Mesenchymal stem cell (in vitro differentiated cells and primary cell): ENCODE measurements around the gene WNT9A.

Experiments
- DNase-seq: peaks from one replicate; pipeline ENCODE4 v3.0.0-alpha.2; 2013
- H2AFZ ChIP-seq: one replicate; pipeline ENCODE4 v1.6.1; 2013; ENCODE audit warnings: low read depth, mild to moderate bottlenecking, control low read depth, inconsistent platforms, low read length, moderate library complexity
- H2AK5ac ChIP-seq: 2 replicates; pipeline ENCODE4 v1.6.1; 2013; ENCODE audit warnings: low read length, moderate library complexity, mild to moderate bottlenecking, inconsistent platforms; ENCODE audit not compliant: severe bottlenecking
- H2BK120ac ChIP-seq: one replicate; pipeline ENCODE4 v1.6.1; 2013; ENCODE audit warnings: low read depth, mild to moderate bottlenecking, inconsistent platforms, low read length, moderate library complexity
- H2BK12ac ChIP-seq, 2 experiments: one replicate each; pipeline ENCODE4 v1.6.1; 2013; ENCODE audit warnings: inconsistent platforms in 2 of 2, low read length in 2 of 2, mild to moderate bottlenecking in 2 of 2, moderate library complexity in 2 of 2, control low read depth in 1 of 2
- H2BK15ac ChIP-seq: one replicate; pipeline ENCODE4 v1.6.1; 2013; ENCODE audit warnings: mild to moderate bottlenecking, low read depth, inconsistent platforms; ENCODE audit not compliant: poor library complexity, severe bottlenecking
- H2BK5ac ChIP-seq: 2 replicates; pipeline ENCODE4 v1.6.1; 2013; ENCODE audit warnings: low read depth, mild to moderate bottlenecking, low read length, control low read depth, inconsistent platforms; ENCODE audit not compliant: poor library complexity, severe bottlenecking
- H3K14ac ChIP-seq, 2 experiments: one replicate each; pipeline ENCODE4 v1.6.1; 2013; ENCODE audit warnings: inconsistent platforms in 2 of 2, low read length in 2 of 2, control low read depth in 1 of 2, mild to moderate bottlenecking in 1 of 2, moderate library complexity in 1 of 2
- H3K18ac ChIP-seq, 2 experiments: one replicate each; pipeline ENCODE4 v1.6.1; 2013; ENCODE audit warnings: inconsistent platforms in 2 of 2, low read length in 2 of 2, control low read depth in 1 of 2, low read depth in 1 of 2, mild to moderate bottlenecking in 1 of 2
- H3K23ac ChIP-seq, 2 experiments: one replicate each; pipeline ENCODE4 v1.6.1; 2013; ENCODE audit warnings: inconsistent platforms in 2 of 2, low read length in 2 of 2, mild to moderate bottlenecking in 2 of 2, moderate library complexity in 2 of 2, control low read depth in 1 of 2
- H3K27ac ChIP-seq: 2 replicates; pipeline ENCODE4 v1.5.1; 2013; ENCODE audit warnings: mild to moderate bottlenecking, moderate library complexity, low read length, control low read depth, inconsistent platforms; ENCODE audit not compliant: poor library complexity, severe bottlenecking
- H3K27me3 ChIP-seq, 2 experiments: 2 replicates each; pipeline versions ENCODE4 v1.6.1 to v1.7.0; 2013; ENCODE audit warnings: low read length in 2 of 2, mild to moderate bottlenecking in 2 of 2, moderate library complexity in 2 of 2, control low read depth in 1 of 2, inconsistent platforms in 1 of 2; ENCODE audit not compliant: control insufficient read depth in 1 of 2, insufficient read depth in 1 of 2
- H3K36me3 ChIP-seq, 2 experiments: 2 replicates each; pipeline versions ENCODE4 v1.6.1 to v1.7.0; 2013; ENCODE audit warnings: low read length in 2 of 2, control low read depth in 1 of 2, inconsistent platforms in 1 of 2, low read depth in 1 of 2, mild to moderate bottlenecking in 1 of 2; ENCODE audit not compliant: insufficient read depth in 2 of 2, control insufficient read depth in 1 of 2
- H3K4ac ChIP-seq, 2 experiments: one replicate each; pipeline ENCODE4 v1.6.1; 2013; ENCODE audit warnings: inconsistent platforms in 2 of 2, low read length in 2 of 2, mild to moderate bottlenecking in 2 of 2, moderate library complexity in 2 of 2, control low read depth in 1 of 2, low read depth in 1 of 2
- H3K4me1 ChIP-seq: 2 replicates; pipeline ENCODE4 v1.6.1; 2013; ENCODE audit warnings: low read depth, low read length, control low read depth; ENCODE audit not compliant: control insufficient read depth, insufficient read depth
- H3K4me2 ChIP-seq: 2 replicates; pipeline ENCODE4 v1.6.1; 2013; ENCODE audit warnings: low read length, mild to moderate bottlenecking, inconsistent platforms; ENCODE audit not compliant: poor library complexity, severe bottlenecking
- H3K4me3 ChIP-seq, 2 experiments: 2 replicates each; pipeline versions ENCODE4 v1.5.1 to v1.7.0; 2013; ENCODE audit warnings: low read length in 2 of 2, mild to moderate bottlenecking in 2 of 2, control low read depth in 1 of 2, low read depth in 1 of 2; ENCODE audit not compliant: insufficient read depth in 1 of 2
- H3K79me1 ChIP-seq: replicated peaks from 2 replicates; pipeline ENCODE4 v1.6.1; 2013; ENCODE audit warnings: mild to moderate bottlenecking, control low read depth, low read length, inconsistent platforms; ENCODE audit not compliant: poor library complexity, severe bottlenecking
- H3K9ac ChIP-seq: 2 replicates; pipeline ENCODE4 v1.7.0; 2013; ENCODE audit warnings: mild to moderate bottlenecking, low read length, moderate library complexity
- H3K9me3 ChIP-seq: 2 replicates; pipeline ENCODE4 v1.7.0; 2013; ENCODE audit warnings: mild to moderate bottlenecking, low read length; ENCODE audit not compliant: control insufficient read depth
- H4K8ac ChIP-seq: one replicate; pipeline ENCODE4 v1.6.1; 2013; ENCODE audit warnings: inconsistent platforms, mild to moderate bottlenecking, low read length, moderate library complexity
- H4K91ac ChIP-seq: one replicate; pipeline ENCODE4 v1.6.1; 2013; ENCODE audit warnings: mild to moderate bottlenecking, low read length, inconsistent platforms
- WGBS: methylation state at CpG from one replicate; pipeline ENCODE4 v1.1.7; 2013; ENCODE audit warnings: mixed read lengths; 5-methylcytosine and 5-hydroxymethylcytosine counted together

Gene WNT9A

DNA sequence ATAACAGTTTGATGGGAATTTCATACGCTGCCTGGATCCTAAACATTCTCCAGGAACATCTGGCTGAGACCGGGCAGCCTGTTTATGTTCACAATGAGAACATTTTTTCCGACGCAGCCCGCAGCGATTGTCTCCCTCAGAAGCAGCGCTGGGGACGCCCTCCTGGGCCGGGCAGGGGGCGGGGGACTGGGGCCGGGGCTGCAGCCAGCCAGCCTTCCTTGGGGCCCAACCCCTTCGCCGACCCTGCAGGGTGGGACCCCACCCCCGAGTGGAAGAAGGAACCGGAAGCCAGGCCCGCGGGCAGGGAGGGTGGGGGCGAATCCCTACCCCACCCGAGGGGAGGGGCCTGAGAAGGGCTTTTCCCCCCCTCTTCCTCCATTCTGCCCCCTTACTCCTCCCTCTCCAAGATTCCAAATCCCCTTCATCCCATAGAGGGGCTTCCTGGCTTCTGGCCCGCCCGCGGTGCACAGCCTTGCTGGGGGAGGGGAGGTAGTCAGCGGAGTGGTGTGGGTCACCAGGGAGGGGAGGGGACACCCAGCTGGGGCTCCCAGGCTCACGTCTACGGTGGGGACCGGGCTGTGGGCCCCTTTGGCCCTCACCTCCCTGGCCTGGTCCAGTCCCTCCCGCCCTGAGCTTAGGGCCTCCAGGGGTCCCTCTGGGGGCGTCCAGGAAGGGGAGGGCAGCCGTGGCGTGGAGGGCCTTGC lies 60.6 kb downstream of the WNT9A start:
- WGBS, result 5% methylated on average over 20 of the region's 30 CpGs
- no peak overlapping the region for H2BK15ac ChIP-seq
- peak overlapping the region; percentile 7 for H2AFZ ChIP-seq
- no peaks in the 10 kb centered on the region for H3K79me1 ChIP-seq
- DNase-seq, result peak; percentile 45
- no peak overlapping the region for H2AK5ac ChIP-seq
- no peak overlapping the region for H2BK5ac ChIP-seq
- H4K8ac ChIP-seq, result peak overlapping the region; percentile 27
- H3K27me3 ChIP-seq, result peaks cover 0 to 30% of the 10 kb centered on the region in 2 experiments
- H3K4ac ChIP-seq, result no peak overlapping the region
- no peak overlapping the region for H2BK12ac ChIP-seq
- no peak overlapping the region for H3K14ac ChIP-seq
- H3K36me3 ChIP-seq, result no peaks in the 10 kb centered on the region
- no peak overlapping the region for H3K23ac ChIP-seq
- H4K91ac ChIP-seq, result no peak overlapping the region
- H3K18ac ChIP-seq, result no peak overlapping the region
- H3K4me3 ChIP-seq, result peak overlapping the region; percentile 15 to 33
- H3K4me1 ChIP-seq, result peaks cover 50% of the 10 kb centered on the region
- peak overlapping the region; percentile 43 for H3K9ac ChIP-seq
- peak overlapping the region; percentile 52 for H3K4me2 ChIP-seq
- H3K27ac ChIP-seq, result no peak overlapping the region
- H2BK120ac ChIP-seq, result peak overlapping the region; percentile 24
- H3K9me3 ChIP-seq, result no peaks in the 10 kb centered on the region

DNA sequence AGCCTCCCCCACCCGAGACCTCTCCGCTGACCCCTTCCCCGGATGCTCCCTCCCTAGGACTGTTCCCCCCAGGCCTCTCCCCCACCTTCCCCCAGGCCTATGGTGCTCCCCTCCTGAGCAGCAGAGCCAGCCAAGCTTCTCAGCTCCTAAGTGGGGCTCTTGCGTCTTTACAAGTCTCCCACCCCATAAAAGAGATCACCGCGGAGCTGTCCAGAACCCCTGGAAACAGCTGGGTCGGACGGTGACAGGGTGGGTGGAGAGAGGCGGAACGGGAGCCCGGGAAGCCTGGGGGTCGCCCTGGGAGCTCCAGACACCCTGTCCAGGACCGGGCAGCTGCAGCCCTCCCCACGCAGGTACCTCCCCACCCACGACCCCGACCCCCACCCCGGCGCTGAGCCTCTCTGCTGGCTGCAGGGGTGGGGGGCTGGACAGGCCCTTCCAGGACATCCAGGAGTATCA lies 61.2 kb downstream of the WNT9A start:
- Histone ChIP-seq H2BK12ac (no peak overlapping the region), H4K8ac (no peak overlapping the region)

GRCh38 chr1:227885648-227886502 lies 61.9 kb downstream of the WNT9A start:
- Histone ChIP-seq H2BK5ac (no peak overlapping the region), H2AK5ac (no peak overlapping the region), H3K14ac (no peak overlapping the region), H3K4me1 (peaks cover 38% of the 10 kb centered on the region), H3K9me3 (no peaks in the 10 kb centered on the region), H3K79me1 (no peaks in the 10 kb centered on the region), H2AFZ (no peak overlapping the region), H4K91ac (no peak overlapping the region), H3K23ac (no peak overlapping the region), H2BK15ac (no peak overlapping the region), H4K8ac (no peak overlapping the region), H3K9ac (peak overlapping the region; percentile 54), H3K27ac (no peak overlapping the region), H2BK120ac (no peak overlapping the region), H3K18ac (no peak overlapping the region), H3K27me3 (peaks cover 0 to 20% of the 10 kb centered on the region in 2 experiments), H3K4me3 (no peak overlapping the region), H2BK12ac (no peak overlapping the region), H3K36me3 (no peaks in the 10 kb centered on the region), H3K4me2 (no peak overlapping the region), H3K4ac (no peak overlapping the region)
- 70% methylated on average over 14 of the region's 14 CpGs for WGBS
- DNase-seq, result no peak

More for the DNA sequence above, 61.2 kb downstream of the WNT9A start:
- no peak overlapping the region for H3K14ac ChIP-seq
- no peak overlapping the region for H3K4ac ChIP-seq
- 21% methylated on average over 13 of the region's 18 CpGs for WGBS
- H4K91ac ChIP-seq, result no peak overlapping the region
- H2AFZ ChIP-seq, result no peak overlapping the region
- H2BK5ac ChIP-seq, result no peak overlapping the region
- H3K4me2 ChIP-seq, result peak overlapping the region; percentile 28
- H2AK5ac ChIP-seq, result no peak overlapping the region
- H3K79me1 ChIP-seq, result no peaks in the 10 kb centered on the region
- H3K27ac ChIP-seq, result no peak overlapping the region
- no peak overlapping the region for H3K4me3 ChIP-seq
- H3K36me3 ChIP-seq, result no peaks in the 10 kb centered on the region
- H3K9ac ChIP-seq, result no peak overlapping the region
- H2BK120ac ChIP-seq, result no peak overlapping the region
- H3K23ac ChIP-seq, result no peak overlapping the region
- H2BK15ac ChIP-seq, result no peak overlapping the region
- no peaks in the 10 kb centered on the region for H3K9me3 ChIP-seq
- H3K18ac ChIP-seq, result no peak overlapping the region
- peaks cover 0 to 23% of the 10 kb centered on the region in 2 experiments for H3K27me3 ChIP-seq
- peaks cover 44% of the 10 kb centered on the region for H3K4me1 ChIP-seq
- DNase-seq, result no peak

GRCh38 chr1:227885135-227885647 lies 62.5 kb downstream of the WNT9A start:
- Histone ChIP-seq H2BK5ac (no peak overlapping the region), H3K4me2 (no peak overlapping the region), H2BK12ac (no peak overlapping the region), H4K8ac (no peak overlapping the region), H3K27me3 (peaks cover 3 to 16% of the 10 kb centered on the region in 2 experiments), H3K9me3 (no peaks in the 10 kb centered on the region), H3K14ac (no peak overlapping the region), H3K23ac (no peak overlapping the region), H2BK15ac (no peak overlapping the region), H4K91ac (no peak overlapping the region), H2AK5ac (no peak overlapping the region), H3K27ac (no peak overlapping the region), H3K4ac (no peak overlapping the region), H2BK120ac (no peak overlapping the region), H3K36me3 (no peaks in the 10 kb centered on the region), H3K4me3 (no peak overlapping the region), H3K4me1 (peaks cover 33% of the 10 kb centered on the region), H3K9ac (peak overlapping the region; percentile 54), H2AFZ (no peak overlapping the region), H3K79me1 (no peaks in the 10 kb centered on the region), H3K18ac (no peak overlapping the region)
- DNase-seq, result no peak
- WGBS, result 85% methylated on average over 8 of the region's 8 CpGs
